Type B pancreatic cell (in vitro differentiated cells): ENCODE data around the gene PDAP1. TPM values are rescaled to one million over a fixed set of nuclear protein-coding genes. Genes with fewer than 3 reads are reported as not detected.
"Not testable (repeated sequence)": the region's sequence is repeated elsewhere in the genome, so short reads cannot be mapped to it uniquely, and the experiment has no call there.

Experiments
- DNase-seq: peaks from one replicate; pipeline ENCODE4 v3.0.0; 2021; ENCODE audit warnings: mixed read lengths; ENCODE audit not compliant: unreplicated experiment; ENCODE audit errors: extremely low spot score
- H3K27ac Mint-ChIP-seq: 2 replicates; pipeline ENCODE4 v1.8.0; 2021; ENCODE audit warnings: mild to moderate bottlenecking, mixed read lengths
- H3K27me3 Mint-ChIP-seq: 2 replicates; pipeline ENCODE4 v1.8.0; 2021; ENCODE audit warnings: mixed read lengths
- H3K36me3 Mint-ChIP-seq: 2 replicates; pipeline ENCODE4 v1.8.0; 2021; ENCODE audit warnings: mixed read lengths
- H3K4me1 Mint-ChIP-seq: one replicate; pipeline ENCODE4 v1.8.0; 2021; ENCODE audit warnings: mixed read lengths; ENCODE audit not compliant: unreplicated experiment
- H3K4me3 Mint-ChIP-seq: 2 replicates; pipeline ENCODE4 v1.8.0; 2021; ENCODE audit warnings: mild to moderate bottlenecking, mixed read lengths
- H3K9me3 Mint-ChIP-seq: 2 replicates; pipeline ENCODE4 v1.8.0; 2021; ENCODE audit warnings: mixed read lengths
- total RNA-seq: library from RNA; stranded (reverse); gene quantifications from 2 replicates; pipeline ENCODE4 v1.2.1, GENCODE V29; 2021; ENCODE audit warnings: low replicate concordance
- TF ChIP-seq, protein P1 (sequence below): fragments of 200-600 bp; sonication (generic); conservative IDR thresholded peaks from 2 replicates; pipeline ENCODE4 v1.5.0; 2021; ENCODE audit warnings: antibody characterized with exemption, mild to moderate bottlenecking

The PDAP1 gene
- total RNA-seq, 1 donor from 2014 or later: 112 TPM

DNA sequence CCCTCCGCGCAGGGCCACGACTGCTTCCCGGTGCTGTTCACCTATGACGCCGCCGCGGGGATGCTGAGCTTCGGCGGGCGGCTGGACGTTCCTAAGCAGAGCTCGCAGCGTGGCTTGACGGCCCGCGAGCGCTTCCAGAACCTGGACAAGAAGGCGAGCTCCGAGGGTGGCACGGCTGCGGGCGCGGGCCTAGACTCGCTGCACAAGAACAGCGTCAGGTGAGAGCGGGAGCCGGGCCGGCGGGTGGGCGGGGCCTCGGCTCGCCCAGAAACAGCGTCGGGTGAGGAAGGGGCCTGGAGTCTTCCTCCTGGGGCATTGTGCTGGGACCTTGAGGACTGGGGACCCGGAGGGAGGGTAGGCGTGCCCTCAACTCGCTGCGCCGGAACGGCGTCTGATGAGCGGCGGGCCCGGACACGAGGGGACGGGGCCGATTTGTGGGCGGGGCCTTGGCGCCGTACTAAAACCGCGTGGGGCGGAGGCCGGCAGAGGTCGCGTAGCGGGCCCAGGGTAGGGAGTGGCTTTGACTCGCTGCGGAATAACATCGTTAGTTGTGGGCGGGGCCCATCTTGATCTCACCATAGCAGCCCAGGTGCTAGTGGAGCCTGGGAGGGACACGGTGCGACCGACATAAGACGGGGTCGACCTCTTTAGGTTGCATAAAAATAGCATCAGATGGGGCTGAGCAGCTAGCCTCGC is 15.6 kb downstream of the PDAP1 start:
- peak overlapping the region; percentile 93 for H3K4me3 Mint-ChIP-seq
- H3K36me3 Mint-ChIP-seq: peaks cover 2% of the 10 kb centered on the region
- TF ChIP-seq, protein P1, sequence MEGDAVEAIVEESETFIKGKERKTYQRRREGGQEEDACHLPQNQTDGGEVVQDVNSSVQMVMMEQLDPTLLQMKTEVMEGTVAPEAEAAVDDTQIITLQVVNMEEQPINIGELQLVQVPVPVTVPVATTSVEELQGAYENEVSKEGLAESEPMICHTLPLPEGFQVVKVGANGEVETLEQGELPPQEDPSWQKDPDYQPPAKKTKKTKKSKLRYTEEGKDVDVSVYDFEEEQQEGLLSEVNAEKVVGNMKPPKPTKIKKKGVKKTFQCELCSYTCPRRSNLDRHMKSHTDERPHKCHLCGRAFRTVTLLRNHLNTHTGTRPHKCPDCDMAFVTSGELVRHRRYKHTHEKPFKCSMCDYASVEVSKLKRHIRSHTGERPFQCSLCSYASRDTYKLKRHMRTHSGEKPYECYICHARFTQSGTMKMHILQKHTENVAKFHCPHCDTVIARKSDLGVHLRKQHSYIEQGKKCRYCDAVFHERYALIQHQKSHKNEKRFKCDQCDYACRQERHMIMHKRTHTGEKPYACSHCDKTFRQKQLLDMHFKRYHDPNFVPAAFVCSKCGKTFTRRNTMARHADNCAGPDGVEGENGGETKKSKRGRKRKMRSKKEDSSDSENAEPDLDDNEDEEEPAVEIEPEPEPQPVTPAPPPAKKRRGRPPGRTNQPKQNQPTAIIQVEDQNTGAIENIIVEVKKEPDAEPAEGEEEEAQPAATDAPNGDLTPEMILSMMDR: no peak

DNA sequence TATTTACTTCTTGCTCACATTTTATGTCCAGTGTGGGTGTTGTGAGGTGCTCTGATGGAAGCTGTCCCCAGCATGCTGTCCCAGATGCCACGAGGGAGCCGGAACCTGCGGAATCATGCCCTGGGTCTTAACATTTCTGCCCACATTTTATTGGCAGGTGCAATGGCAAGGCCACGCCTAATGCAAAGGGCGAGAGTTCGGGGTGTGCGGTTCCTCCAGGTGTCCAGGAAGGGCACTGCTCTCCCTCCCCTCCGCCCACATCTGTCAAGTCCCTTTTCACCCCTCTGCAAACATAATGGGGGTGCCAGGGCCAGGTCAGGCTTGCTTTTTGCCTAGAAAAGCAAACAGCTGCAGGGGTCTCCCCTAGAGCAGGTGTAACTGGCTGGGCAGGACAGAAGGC is 16.4 kb downstream of the PDAP1 start:
- no peak for DNase-seq
- Mint-ChIP-seq H3K27ac (no peak overlapping the region), H3K36me3 (no peaks in the 10 kb centered on the region), H3K9me3 (no peaks in the 10 kb centered on the region), H3K4me1 (peaks cover 9% of the 10 kb centered on the region), H3K4me3 (peak overlapping the region; percentile 69), H3K27me3 (no peaks in the 10 kb centered on the region)
- TF ChIP-seq, protein P1: no peak

More for the DNA sequence above, 15.6 kb downstream of the PDAP1 start:
- no peaks in the 10 kb centered on the region for H3K9me3 Mint-ChIP-seq
- peak; percentile 86 for DNase-seq
- no peaks in the 10 kb centered on the region for H3K27me3 Mint-ChIP-seq
- H3K4me1 Mint-ChIP-seq: peaks cover 9% of the 10 kb centered on the region
- peak overlapping the region; percentile 96 for H3K27ac Mint-ChIP-seq

DNA sequence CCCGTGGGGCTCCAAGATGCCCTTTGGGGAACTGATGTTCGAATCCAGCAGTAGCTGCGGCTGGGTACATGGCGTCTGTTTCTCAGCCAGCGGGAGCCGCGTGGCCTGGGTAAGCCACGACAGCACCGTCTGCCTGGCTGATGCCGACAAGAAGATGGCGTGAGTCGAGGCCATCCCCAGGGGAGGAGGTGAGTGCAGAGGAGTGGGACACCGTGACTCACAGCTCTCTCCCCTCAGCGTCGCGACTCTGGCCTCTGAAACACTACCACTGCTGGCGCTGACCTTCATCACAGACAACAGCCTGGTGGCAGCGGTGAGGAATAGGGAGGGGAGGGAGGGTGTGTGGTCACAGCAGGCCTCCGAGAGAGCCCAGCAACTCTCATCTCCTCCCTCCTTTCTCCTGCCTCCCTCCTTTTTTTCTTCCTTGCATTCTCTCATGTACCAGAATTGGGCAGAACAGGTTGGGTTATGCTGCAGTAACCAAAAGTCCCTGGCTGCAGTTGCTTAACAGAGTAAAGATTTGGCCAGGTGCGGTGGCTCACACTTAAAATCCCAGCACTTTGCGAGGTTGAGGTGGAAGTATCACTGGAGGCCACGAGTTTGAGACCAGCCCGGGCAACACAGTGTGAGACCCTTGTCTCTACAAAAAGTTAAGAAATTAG is 17.3 kb downstream of the PDAP1 start:
- TF ChIP-seq, protein P1: no peak
- Mint-ChIP-seq H3K27me3 (no peaks in the 10 kb centered on the region), H3K9me3 (no peaks in the 10 kb centered on the region), H3K36me3 (no peaks in the 10 kb centered on the region), H3K27ac (no peak overlapping the region), H3K4me1 (peaks cover 9% of the 10 kb centered on the region), H3K4me3 (no peak overlapping the region)
- DNase-seq: no peak

DNA sequence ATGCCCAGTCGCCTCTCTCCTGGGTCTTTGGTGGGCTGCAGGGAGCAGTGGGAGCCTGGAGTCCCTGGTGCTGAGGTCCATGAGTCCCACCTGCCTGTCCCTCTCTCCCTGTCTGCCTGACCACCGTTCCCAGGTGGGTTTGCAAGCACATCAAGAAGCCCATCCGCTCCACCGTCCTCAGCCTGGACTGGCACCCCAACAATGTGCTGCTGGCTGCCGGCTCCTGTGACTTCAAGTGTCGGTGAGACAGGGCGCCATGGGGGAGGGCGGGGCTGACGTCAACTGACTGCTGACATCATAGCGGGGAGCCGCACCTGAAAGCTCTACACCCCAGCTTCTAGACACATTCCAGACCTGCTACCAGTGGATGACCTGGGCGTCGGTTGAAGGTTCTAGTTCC is 18.6 kb downstream of the PDAP1 start:
- no peak overlapping the region for H3K4me3 Mint-ChIP-seq
- H3K36me3 Mint-ChIP-seq: no peaks in the 10 kb centered on the region
- no peaks in the 10 kb centered on the region for H3K27me3 Mint-ChIP-seq
- no peaks in the 10 kb centered on the region for H3K9me3 Mint-ChIP-seq
- H3K27ac Mint-ChIP-seq: no peak overlapping the region
- no peak for DNase-seq
- TF ChIP-seq, protein P1: no peak
- peaks cover 9% of the 10 kb centered on the region for H3K4me1 Mint-ChIP-seq

DNA sequence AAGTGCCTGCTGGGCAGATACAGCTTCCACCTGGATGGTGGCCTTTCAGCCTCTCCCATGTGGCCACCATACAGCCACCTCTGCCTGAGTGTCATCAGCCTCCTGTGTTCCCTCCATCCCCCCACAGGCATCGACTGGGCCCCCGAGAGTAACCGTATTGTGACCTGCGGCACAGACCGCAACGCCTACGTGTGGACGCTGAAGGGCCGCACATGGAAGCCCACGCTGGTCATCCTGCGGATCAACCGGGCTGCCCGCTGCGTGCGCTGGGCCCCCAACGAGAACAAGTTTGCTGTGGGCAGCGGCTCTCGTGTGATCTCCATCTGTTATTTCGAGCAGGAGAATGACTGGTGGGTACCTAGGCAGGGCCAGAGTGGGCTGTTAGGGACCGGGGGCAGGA is 20.5 kb downstream of the PDAP1 start:
- no peaks in the 10 kb centered on the region for H3K27me3 Mint-ChIP-seq
- H3K27ac Mint-ChIP-seq: no peak overlapping the region
- DNase-seq: no peak
- H3K4me1 Mint-ChIP-seq: no peaks in the 10 kb centered on the region
- H3K4me3 Mint-ChIP-seq: no peak overlapping the region
- TF ChIP-seq, protein P1: no peak
- H3K36me3 Mint-ChIP-seq: no peaks in the 10 kb centered on the region
- no peaks in the 10 kb centered on the region for H3K9me3 Mint-ChIP-seq

DNA sequence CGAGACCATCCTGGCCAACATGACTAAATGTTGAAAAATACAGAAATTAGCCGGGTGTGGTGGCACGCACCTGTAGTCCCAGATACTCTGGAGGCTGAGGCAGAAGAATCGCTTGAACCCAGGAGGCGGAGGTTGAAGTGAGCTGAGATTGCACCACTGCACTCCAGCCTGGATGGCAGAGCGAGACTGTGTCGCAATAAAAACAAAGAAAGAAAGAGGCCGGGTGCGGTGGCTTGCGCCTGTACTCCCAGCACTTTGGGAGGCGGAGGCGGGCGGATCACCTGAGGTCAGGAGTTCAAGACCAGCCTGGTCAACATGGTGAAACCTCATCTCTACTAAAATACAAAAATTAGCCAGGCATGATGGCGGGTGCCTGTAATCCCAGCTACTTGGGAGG is 21.2 kb downstream of the PDAP1 start:
- DNase-seq, H3K4me1 Mint-ChIP-seq, H3K36me3 Mint-ChIP-seq, H3K27ac Mint-ChIP-seq, H3K27me3 Mint-ChIP-seq, H3K4me3 Mint-ChIP-seq, H3K9me3 Mint-ChIP-seq: not testable (repeated sequence)
